Smooth muscle cell (in vitro differentiated cells): ENCODE measurements around the gene EPHB4. TPM values are rescaled to one million over a fixed set of nuclear protein-coding genes. Genes with fewer than 3 reads are reported as not detected.

Source experiments
- DNase-seq: peaks from one replicate; lab custom pipeline; 2025; ENCODE audit not compliant: unreplicated experiment; lab: John Stamatoyannopoulos, UW
- H2AFZ ChIP-seq: fragments of 200-600 bp; sonication (generic); 2 replicates; pipeline ENCODE4 v1.6.0; 2016; ENCODE audit warnings: antibody characterized with exemption, low read depth, mild to moderate bottlenecking
- H3F3A ChIP-seq: fragments of 200-600 bp; sonication (generic); 2 replicates; pipeline ENCODE4 v1.6.0; 2017; ENCODE audit warnings: antibody characterized with exemption, low read depth
- H3K27ac ChIP-seq: fragments of 200-600 bp; sonication (generic); 2 replicates; pipeline ENCODE4 v1.5.1; 2016; ENCODE audit warnings: low read depth, mild to moderate bottlenecking
- H3K27me3 ChIP-seq: fragments of 200-600 bp; sonication (generic); 2 replicates; pipeline ENCODE4 v1.6.1; 2016; ENCODE audit warnings: low read depth, mild to moderate bottlenecking
- H3K36me3 ChIP-seq: fragments of 200-600 bp; sonication (generic); 2 replicates; pipeline ENCODE4 v1.5.1; 2016; ENCODE audit warnings: low read depth
- H3K4me1 ChIP-seq: fragments of 200-600 bp; sonication (generic); 2 replicates; pipeline ENCODE4 v1.5.1; 2016; ENCODE audit warnings: low read depth
- H3K4me2 ChIP-seq: fragments of 200-600 bp; sonication (generic); 2 replicates; pipeline ENCODE4 v1.6.0; 2016; ENCODE audit warnings: mild to moderate bottlenecking
- H3K4me3 ChIP-seq: fragments of 200-600 bp; sonication (generic); 2 replicates; pipeline ENCODE4 v1.5.1; 2016; ENCODE audit warnings: mild to moderate bottlenecking
- H3K79me2 ChIP-seq: fragments of 200-600 bp; sonication (generic); 2 replicates; pipeline ENCODE4 v1.6.0; 2016; ENCODE audit warnings: low read depth, mild to moderate bottlenecking
- H3K9ac ChIP-seq: fragments of 200-600 bp; sonication (generic); 2 replicates; pipeline ENCODE4 v1.6.0; 2016; ENCODE audit warnings: low read depth
- H3K9me3 ChIP-seq: fragments of 200-600 bp; sonication (generic); replicated peaks from 2 replicates; pipeline ENCODE4 v1.5.1; 2016; ENCODE audit warnings: low read depth
- H4K20me1 ChIP-seq: fragments of 200-600 bp; sonication (generic); 2 replicates; pipeline ENCODE4 v1.6.0; 2016; ENCODE audit warnings: low read depth
- WGBS: methylation state at CpG from one replicate; pipeline ENCODE4 v1.1.7; 2016; ENCODE audit warnings: low lambda C conversion rate; 5-methylcytosine and 5-hydroxymethylcytosine counted together
- polyA plus RNA-seq: library from polyadenylated mRNA; unstranded; fragments of >200 nt; fragmentation: Nextera tagmentation; extraction: Ambion mirVana; gene quantifications from 2 replicates; pipeline ENCODE4 v1.2.1, GENCODE V29; 2016
- total RNA-seq: library from RNA; depleted of rRNA; stranded (reverse); fragments of >200 nt; gene quantifications from 2 replicates; pipeline ENCODE4 v1.2.3, GENCODE V29; 2014
- TF ChIP-seq, protein P1 (sequence below): fragments of 200-600 bp; sonication (generic); IDR thresholded peaks from 2 replicates; pipeline ENCODE4 v1.5.1; 2017; ENCODE audit warnings: borderline replicate concordance, mild to moderate bottlenecking, antibody characterized with exemption; ENCODE audit not compliant: insufficient read depth, poor library complexity, severe bottlenecking

EPHB4 gene
- total and polyA plus RNA-seq, 2 experiments from 2014 or later: 49.4 to 50.5 TPM

DNA sequence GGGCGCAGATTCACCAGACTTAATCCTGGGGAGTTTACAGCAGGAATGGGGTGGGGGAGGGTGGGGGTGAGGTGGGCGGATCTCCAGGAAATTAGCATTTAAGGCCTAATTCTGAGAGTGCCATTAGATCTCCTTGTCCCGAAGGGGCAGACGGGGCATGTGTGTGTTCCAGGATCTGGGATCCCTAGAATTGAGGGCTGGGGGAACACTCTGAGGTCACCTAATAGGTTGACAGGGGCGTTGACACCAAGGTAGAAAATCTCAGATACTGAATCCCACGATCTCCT, 9.4 kb upstream of the EPHB4 start:
- Histone ChIP-seq H3K4me3 (peak overlapping the region; percentile 35), H3K9me3 (no peaks in the 10 kb centered on the region), H3K27ac (peak overlapping the region; percentile 83), H3K27me3 (no peaks in the 10 kb centered on the region), H3K4me1 (peaks cover 31% of the 10 kb centered on the region), H3F3A (peaks cover 8% of the 10 kb centered on the region), H3K36me3 (no peaks in the 10 kb centered on the region), H3K4me2 (peak overlapping the region; percentile 80), H2AFZ (peak overlapping the region; percentile 75), H4K20me1 (no peaks in the 10 kb centered on the region), H3K9ac (peak overlapping the region; percentile 40), H3K79me2 (no peaks in the 10 kb centered on the region)
- TF ChIP-seq, protein P1, sequence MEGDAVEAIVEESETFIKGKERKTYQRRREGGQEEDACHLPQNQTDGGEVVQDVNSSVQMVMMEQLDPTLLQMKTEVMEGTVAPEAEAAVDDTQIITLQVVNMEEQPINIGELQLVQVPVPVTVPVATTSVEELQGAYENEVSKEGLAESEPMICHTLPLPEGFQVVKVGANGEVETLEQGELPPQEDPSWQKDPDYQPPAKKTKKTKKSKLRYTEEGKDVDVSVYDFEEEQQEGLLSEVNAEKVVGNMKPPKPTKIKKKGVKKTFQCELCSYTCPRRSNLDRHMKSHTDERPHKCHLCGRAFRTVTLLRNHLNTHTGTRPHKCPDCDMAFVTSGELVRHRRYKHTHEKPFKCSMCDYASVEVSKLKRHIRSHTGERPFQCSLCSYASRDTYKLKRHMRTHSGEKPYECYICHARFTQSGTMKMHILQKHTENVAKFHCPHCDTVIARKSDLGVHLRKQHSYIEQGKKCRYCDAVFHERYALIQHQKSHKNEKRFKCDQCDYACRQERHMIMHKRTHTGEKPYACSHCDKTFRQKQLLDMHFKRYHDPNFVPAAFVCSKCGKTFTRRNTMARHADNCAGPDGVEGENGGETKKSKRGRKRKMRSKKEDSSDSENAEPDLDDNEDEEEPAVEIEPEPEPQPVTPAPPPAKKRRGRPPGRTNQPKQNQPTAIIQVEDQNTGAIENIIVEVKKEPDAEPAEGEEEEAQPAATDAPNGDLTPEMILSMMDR: no peak
- DNase-seq: no peak
- whole genome bisulfite sequencing: 6% methylated on average over 5 of the region's 6 CpGs

DNA sequence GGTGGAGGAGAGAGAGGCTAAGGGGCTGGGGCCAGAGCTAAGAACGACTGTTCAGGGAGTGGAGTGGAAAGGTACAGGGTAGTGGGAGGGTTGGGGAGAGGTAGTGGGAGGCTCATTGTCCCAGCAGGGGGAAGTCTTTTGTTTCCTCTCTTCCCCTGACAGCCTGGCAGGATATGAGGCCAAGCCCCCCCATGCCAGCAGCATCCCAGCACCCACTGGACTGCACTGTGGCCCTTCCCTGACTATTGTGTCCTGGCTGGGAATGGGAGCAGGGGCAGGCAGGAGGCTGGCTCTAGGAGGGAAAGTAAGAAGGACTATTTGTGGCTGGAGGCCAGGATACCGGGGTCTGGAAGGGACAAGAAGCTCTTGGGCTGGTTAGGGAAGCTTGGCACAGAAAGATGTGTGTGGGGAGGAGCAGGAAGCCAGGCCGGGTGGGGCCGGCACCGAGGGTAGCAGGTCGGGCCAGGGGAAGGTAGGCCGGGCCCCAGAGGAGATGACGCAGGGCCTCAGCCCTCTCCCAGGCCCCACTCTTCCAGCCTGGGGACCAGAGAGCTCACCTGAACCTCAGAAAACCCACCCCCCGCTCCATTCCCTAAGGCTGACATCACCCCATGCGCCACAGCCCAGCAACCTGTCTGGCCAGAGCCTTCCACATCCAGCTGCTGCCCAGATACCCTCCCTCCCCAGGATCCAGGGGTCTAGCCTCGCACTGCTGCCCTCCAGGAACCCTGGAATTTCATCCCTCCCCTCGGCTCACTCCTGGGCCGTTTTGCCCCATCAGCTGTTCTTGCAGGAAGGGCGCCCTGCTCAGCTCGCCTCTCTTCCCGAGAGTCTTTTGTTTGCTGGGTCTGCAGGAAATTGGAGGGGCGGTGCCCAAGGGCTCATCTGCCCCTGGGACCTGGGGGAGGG, 8.8 kb upstream of the EPHB4 start:
- DNase-seq: no peak
- H3K27me3 ChIP-seq: no peaks in the 10 kb centered on the region
- H3K27ac ChIP-seq: peak overlapping the region; percentile 83
- H3K79me2 ChIP-seq: no peaks in the 10 kb centered on the region
- H3K9me3 ChIP-seq: no peaks in the 10 kb centered on the region
- TF ChIP-seq, protein P1: no peak
- H4K20me1 ChIP-seq: no peaks in the 10 kb centered on the region
- H3F3A ChIP-seq: peaks cover 8% of the 10 kb centered on the region
- no peak overlapping the region for H3K9ac ChIP-seq
- H3K4me1 ChIP-seq: peaks cover 26% of the 10 kb centered on the region
- H3K4me3 ChIP-seq: peak overlapping the region; percentile 35
- H2AFZ ChIP-seq: peak overlapping the region; percentile 58
- H3K4me2 ChIP-seq: peak overlapping the region; percentile 80
- H3K36me3 ChIP-seq: no peaks in the 10 kb centered on the region
- WGBS: 17% methylated on average over 16 of the region's 17 CpGs

DNA sequence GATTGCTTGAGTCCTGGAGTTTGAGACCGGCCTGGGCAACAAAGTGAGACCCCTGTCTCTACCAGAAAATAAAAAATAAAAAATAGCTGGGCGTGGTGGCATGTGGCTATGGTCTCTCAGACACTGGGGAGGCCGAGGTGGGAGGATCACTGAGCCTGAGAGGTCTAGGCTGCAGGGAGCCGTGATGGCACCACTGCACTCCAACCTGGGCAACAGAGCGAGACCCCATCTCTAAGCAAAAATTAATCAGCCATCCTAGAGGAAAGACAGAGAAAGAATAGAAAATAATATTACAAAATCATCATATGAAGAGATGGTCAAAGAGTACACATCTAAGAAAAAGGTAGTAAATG, 4.9 kb upstream of the EPHB4 start:
- WGBS: 95% methylated on average over 5 of the region's 5 CpGs
- TF ChIP-seq, protein P1: no peak
- H3F3A ChIP-seq: peaks cover 8% of the 10 kb centered on the region

DNA sequence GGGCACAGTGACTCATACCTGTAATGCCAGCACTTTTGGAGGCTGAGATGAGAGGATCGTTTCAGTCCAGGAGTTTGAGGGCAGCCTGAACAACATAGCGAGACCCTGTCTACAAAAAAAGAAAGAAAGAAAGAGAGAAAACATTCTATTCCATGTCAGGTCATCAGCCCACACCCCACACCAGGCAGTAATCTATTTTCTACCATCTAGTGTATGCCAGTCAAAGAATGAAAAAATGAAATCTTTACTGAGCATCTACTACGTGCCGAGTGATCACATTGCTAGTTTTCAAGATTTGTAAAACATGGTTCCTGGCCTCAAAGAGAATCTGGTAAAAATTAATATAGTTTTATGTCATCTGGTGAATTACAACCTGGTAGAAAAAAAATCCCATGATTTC, 3.1 kb upstream of the EPHB4 start:
- Histone ChIP-seq H4K20me1 (peaks cover 13% of the 10 kb centered on the region), H3K9me3 (no peaks in the 10 kb centered on the region), H3K27me3 (no peaks in the 10 kb centered on the region), H3F3A (no peaks in the 10 kb centered on the region), H2AFZ (no peak overlapping the region), H3K4me1 (no peaks in the 10 kb centered on the region), H3K4me3 (no peak overlapping the region), H3K27ac (no peak overlapping the region), H3K79me2 (peaks cover 14% of the 10 kb centered on the region), H3K4me2 (no peak overlapping the region), H3K36me3 (no peaks in the 10 kb centered on the region), H3K9ac (no peak overlapping the region)
- no peak for DNase-seq
- 94% methylated on average over 4 of the region's 4 CpGs for WGBS
- TF ChIP-seq, protein P1: no peak

More for the DNA sequence above, 4.9 kb upstream of the EPHB4 start:
- Histone ChIP-seq H4K20me1 (no peaks in the 10 kb centered on the region), H3K4me2 (no peak overlapping the region), H2AFZ (no peak overlapping the region), H3K36me3 (no peaks in the 10 kb centered on the region), H3K9me3 (no peaks in the 10 kb centered on the region), H3K9ac (no peak overlapping the region), H3K4me1 (peaks cover 14% of the 10 kb centered on the region), H3K4me3 (no peak overlapping the region), H3K27ac (no peak overlapping the region), H3K27me3 (no peaks in the 10 kb centered on the region), H3K79me2 (no peaks in the 10 kb centered on the region)
- no peak for DNase-seq
